HG03342 (cell line): Measurements from ENCODE around the gene RALGPS2.
A peak's percentile ranks its signal among the peaks of the same experiment; 100 is the strongest.
"Not testable (repeated sequence)": the region's sequence is repeated elsewhere in the genome, so short reads cannot be mapped to it uniquely, and the experiment has no call there.

Experiments used
- ATAC-seq: cut with Tn5 transposase; IDR thresholded peaks from one replicate; pipeline ENCODE4 v1.9.1; 2021; ENCODE audit warnings: mild to moderate bottlenecking, moderate library complexity; ENCODE audit not compliant: unreplicated experiment

RALGPS2 gene

GRCh38 chr1:178723546-178723945 is 1.5 kb upstream of the RALGPS2 start:
- ATAC-seq: no peak

DNA sequence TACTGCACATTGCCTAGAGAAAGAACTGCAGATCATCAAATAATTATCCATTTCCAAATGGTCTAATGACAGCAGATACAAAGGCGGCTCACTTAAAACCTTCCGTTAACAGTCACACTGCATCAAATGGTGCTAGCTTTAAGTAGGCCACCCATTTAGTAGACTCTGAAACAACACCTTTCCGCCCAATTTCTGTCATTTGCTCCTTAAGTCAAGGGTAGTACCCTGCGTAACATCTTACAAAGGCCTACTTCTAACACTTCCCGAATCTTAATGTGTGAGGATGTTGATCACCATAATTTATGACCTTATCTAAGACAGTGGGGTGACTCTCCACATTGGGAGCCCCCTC is 692 bp upstream of the RALGPS2 start:
- ATAC-seq: no peak

- ATAC-seq: peak; percentile 35
Observed at GRCh38 chr1:178725466-178726086, 532 bp downstream of the RALGPS2 start.

- peak; percentile 72 for ATAC-seq
Observed at GRCh38 chr1:178726087-178726517, 1.1 kb downstream of the RALGPS2 start.

DNA sequence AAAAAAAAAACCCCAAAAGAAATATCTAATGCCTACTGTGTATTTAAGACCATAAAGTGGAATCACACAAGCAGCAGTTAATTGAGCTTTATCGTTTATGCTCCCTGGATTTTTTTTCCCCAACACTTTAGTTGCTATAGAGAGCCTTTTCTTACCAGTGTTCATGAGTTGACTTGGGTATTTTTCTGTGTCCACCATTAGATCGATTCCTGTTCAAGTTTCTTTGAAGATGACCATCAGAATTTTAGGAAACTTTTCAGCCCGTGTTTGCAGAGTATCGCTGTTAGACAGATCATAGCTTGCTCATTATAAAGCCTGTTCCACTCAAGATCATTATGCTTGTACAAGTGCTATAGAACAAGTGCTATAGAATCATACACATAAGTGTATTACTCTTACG is 1.5 kb downstream of the RALGPS2 start:
- ATAC-seq: no peak

DNA sequence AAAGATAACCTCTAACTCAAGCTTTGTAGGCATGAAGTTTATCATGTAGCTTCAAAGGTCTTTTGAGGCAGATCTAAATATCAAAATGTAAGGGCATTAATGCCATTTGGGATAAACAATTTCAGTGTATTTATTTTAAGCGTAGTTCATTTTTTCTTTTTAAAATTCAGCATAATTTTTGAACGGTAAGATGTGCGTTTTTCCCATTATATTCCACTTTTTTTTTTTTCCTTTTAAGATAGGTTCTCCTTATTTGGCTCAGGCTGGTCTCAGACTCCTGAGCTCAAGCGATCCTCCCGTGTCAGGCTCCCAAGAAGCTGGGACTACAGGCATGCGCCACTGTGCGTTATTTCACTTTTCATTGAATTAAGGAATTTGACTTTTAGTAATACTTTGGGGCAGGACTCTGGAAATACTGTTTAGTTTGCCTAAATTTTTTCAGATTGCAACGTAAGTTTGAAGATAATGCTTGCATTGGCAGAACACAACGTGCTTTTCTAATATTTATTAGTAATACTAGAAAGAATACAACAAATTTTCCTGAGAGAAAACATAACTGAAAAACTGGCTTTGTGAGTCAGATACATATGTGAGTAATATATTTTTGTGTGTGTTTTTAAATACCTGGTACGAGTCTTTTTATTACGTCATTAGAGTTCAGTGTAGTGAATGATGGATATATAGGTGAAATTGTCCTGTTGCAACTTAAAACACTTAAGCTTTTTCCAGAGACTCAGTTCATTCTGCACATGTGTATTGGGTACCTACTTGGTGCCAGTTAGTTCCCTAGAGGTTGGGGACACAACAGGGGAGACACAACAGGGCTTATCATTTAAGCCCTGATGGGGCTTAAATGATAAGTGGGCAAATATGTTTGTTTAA is 2.2 kb downstream of the RALGPS2 start:
- ATAC-seq: no peak

DNA sequence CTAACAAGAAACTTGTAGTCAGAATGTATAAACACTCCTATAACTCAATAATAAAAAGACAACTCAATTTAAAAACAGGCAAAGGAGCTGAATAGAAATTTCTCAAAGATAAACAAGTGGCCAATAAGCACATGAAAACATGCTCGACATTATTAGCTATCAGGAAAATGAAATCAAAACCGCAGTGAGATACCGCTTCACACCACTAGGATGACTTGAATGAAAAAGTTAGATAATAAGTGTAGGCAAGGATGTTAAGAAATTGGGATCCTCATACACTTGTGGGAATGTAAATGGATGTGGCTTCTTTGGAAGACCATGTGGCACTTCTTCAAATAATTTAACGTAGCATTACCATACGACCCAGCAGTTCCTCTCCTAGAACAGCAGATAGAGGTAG is 8.9 kb downstream of the RALGPS2 start:
- no peak for ATAC-seq

GRCh38 chr1:178738780-178739179 is 13.7 kb downstream of the RALGPS2 start:
- ATAC-seq: no peak

GRCh38 chr1:178739285-178740045 is 14.4 kb downstream of the RALGPS2 start:
- ATAC-seq: no peak

DNA sequence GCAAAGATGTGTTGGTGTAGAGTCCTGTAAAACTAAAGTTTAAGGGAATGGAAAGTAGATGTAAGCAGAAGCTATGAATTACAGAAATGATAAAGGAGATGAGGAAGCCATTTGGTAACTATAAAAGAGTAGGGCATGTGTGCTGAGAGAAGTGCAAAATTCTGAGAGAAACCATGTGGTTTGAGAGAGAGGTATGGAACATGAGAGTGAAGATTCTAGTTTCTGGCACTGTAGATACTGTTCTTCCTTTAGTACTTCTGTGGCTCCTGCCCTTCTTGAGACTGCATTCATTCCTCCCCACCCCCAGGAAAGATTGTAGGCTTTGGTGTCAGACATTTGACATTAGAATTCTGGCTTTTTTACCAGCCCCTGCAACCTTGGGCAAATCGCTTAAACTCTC is 15.4 kb downstream of the RALGPS2 start:
- no peak for ATAC-seq

DNA sequence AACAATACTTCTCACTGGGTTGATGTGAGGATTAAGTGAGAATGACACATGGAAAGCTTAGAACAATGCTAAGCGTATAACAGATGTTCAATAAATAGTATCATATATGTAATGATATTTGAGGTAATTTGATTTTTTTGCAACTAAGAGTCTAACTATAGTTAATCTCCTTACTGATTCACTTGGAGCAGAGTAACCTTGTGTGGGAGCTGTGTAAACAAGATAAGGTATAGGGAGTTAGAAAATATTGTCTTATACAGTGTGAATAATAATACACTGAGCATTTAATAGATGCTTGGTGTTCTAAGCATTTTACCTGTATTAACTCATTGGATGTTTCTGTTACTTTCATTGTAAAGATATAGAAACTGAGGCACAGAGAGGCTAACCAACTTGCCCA is 15.9 kb downstream of the RALGPS2 start:
- ATAC-seq: no peak

GRCh38 chr1:178743801-178744200 is 18.8 kb downstream of the RALGPS2 start:
- no peak for ATAC-seq

DNA sequence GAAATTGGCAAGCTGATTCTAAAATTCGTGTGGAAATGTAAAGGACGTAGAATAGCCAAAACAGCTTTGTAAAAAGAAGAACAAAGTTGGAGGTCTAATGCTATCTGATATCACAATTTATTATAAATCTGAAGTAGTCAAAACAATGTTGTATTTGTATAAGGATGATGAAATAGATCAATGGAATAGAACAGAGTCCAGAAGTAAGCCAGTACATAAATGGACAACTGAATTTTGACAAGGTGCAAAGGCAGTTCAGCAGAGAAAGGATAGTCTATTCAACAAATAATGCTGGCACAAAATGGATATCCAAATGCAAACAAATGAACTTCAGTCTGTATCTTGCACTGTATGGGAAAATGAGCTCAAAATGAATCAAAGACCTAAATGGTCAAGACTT is 20.2 kb downstream of the RALGPS2 start:
- no peak for ATAC-seq

DNA sequence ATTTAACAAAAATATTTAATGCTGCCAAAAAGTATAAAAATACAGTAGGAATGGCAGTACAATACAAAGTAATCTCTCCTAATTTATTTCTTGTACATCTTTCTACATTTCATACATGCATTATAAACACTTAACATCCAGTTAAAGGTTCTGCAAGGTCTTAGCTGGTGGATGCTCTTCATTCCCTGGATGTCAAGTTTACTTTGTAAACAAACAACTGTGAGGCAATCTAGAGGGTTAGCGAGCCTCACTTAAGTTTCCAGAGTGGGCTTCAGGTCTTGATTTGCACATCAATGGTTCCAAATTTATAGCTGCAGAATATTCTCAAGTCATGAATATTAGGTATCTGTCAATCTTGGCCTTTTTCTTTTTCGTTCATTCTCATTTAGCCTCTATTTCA is 21.3 kb downstream of the RALGPS2 start:
- no peak for ATAC-seq

DNA sequence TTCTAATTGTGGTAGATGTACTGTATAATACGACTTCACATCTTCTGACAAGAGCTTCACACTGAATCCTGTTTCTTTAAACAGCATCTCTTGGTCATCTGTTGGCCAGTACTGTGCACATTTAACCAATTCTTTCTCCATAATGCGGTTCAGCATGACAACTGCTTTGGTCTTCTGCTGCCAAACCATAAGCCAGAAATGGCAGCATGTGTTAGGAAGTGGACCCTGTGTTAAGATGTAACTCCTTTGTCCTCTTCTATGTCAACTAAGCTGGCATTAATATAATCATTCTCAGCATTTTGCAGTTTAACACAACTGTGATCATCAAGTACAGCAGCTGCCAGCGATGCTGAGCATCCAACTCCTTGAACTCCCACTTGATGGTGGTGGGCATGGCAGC is 22.3 kb downstream of the RALGPS2 start:
- not testable (repeated sequence) for ATAC-seq

DNA sequence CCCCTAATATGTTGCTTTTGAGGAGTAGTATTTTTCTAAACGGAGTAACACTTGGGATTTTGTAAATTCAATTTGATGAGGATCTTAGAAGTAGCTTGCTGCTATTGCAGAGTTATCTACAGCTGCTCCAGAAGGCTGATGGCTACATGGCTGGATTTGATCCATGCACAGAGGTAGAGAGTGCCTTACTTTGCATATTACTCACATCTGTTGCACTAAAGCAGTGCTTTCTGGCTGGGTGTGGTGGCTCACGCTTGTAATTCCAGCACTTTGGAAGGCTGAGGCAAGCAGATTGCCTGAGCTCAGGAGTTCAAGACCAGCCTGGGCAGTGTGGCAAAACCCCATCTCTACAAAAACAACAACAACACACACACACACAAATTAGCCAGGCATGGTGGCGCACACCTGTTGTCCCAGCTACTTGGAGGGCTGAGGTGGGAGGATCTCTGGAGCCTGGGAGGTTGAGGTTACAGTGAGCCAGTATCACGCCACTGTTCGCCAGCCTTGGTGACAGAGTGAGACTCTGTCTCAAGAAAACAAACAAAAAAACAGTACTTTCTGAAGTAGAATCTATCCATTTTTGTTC is 24.6 kb downstream of the RALGPS2 start:
- ATAC-seq: no peak

- ATAC-seq: no peak
Observed at GRCh38 chr1:178751046-178751445, 26.0 kb downstream of the RALGPS2 start.

DNA sequence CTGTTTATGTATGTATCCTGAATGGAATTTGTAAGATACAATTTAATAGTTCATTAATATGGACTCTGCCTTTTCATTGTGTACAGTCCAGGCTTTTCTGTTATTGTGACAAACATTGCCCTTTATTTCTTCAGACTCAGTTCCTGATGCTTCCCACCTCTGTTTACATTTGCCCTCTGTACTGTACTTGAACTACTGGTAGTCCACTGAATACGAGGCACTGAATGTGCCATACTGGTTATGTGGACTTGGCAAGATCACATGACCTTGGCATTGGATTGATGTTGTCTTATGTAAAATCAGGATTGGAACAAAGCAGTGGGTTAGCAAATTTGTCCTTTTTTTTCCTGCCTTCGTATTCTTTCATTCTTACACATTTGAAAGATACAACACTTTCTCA is 27.8 kb downstream of the RALGPS2 start:
- ATAC-seq: no peak

DNA sequence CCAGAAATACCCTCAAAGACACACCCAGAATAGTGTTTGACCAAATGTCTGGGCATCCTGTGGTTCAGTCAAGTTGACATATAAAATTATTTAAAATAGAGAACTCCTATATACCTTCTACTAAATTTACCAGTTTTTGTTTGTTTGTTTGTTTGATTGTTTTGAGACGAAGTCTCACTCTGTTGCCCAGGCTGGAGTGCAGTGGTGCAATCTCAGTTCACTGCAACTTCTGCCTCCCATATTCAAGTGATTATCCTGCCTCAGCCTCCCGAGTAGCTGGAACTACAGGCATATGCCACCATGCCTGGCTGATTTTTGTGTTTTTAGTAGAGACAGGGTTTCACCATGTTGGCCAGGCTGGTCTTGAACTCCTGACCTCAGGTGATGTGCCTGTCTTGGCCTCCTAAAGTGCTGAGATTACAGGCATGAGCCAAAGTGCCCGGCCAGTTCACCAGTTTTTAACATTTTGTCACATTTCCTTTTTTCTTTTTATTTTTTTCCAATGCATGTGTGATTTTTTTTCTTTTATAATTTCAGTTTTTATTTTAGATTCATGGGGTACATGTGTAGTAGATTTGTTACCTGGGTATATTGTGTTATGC is 29.7 kb downstream of the RALGPS2 start:
- not testable (repeated sequence) for ATAC-seq

DNA sequence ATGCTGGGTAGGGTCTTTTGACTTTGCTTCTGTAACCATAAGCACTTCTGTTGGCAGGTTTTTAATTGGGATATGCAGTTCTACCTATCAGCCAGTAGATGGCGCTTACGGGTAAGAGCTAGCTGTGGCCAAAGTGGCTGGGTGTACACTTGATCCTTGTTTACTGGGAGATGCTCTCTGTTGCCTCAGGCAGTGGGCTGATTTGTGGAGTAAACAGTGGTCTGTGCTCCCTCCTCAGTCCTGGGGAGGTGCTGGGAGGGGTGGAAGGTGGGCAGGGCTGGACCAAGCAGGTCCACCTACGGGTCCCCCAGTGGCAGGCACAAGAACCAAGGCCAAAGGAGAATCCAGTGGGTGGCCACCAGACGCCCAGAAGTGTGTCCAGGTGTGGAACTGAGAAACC is 43.4 kb downstream of the RALGPS2 start:
- no peak for ATAC-seq

- no peak for ATAC-seq
Observed at GRCh38 chr1:178772952-178773351, 47.9 kb downstream of the RALGPS2 start.
